Stomach (tissue), 9 donors: ENCODE measurements around the gene KRT17. TPM values are rescaled to one million over a fixed set of nuclear protein-coding genes. Genes with fewer than 3 reads are reported as not detected.
"Not testable (repeated sequence)": the region's sequence is repeated elsewhere in the genome, so short reads cannot be mapped to it uniquely, and the experiment has no call there.

ENCODE experiments used
- DNase-seq, 2 donors: peaks; one replicate each; pipeline versions ENCODE4 v3.0.0 to v3.0.0-alpha.2; 2013 to 2019
- H3K27ac ChIP-seq, 5 donors: fragments of 200-600 bp in 4 of 5; sonication (generic) in 4 of 5; one replicate each; pipeline ENCODE4 v1.5.1; 2013 to 2019; ENCODE audit warnings: mild to moderate bottlenecking in 1 of 5, moderate library complexity in 1 of 5
- H3K27me3 ChIP-seq, 3 donors: fragments of 200-600 bp; sonication (generic); one replicate each; pipeline ENCODE4 v1.5.1; 2017 to 2019; ENCODE audit warnings: mixed run types in 1 of 3
- H3K36me3 ChIP-seq, 4 donors: fragments of 200-600 bp; sonication (generic); 1 replicate in 3 of 4; 2 replicates in 1 of 4; pipeline ENCODE4 v1.5.1; 2016 to 2019
- H3K4me1 ChIP-seq, 4 donors: fragments of 200-600 bp; sonication (generic); one replicate each; pipeline ENCODE4 v1.5.1; 2016 to 2019
- H3K4me3 ChIP-seq, 4 donors: fragments of 200-600 bp; sonication (generic) in 3 of 4; one replicate each; pipeline ENCODE4 v1.5.1; 2016 to 2019; ENCODE audit warnings: mild to moderate bottlenecking in 1 of 4
- H3K9me3 ChIP-seq, 4 donors: fragments of 200-600 bp; sonication (generic); one replicate each; pipeline ENCODE4 v1.5.1; 2016 to 2019
- CTCF ChIP-seq, 7 experiments: fragments of 450-650 bp in 4 of 7; fragments of 200-600 bp in 3 of 7; sonication (generic) in 3 of 7; IDR thresholded peaks; one replicate each; pipeline ENCODE4 v1.5.1; 2016 to 2019; ENCODE audit warnings: antibody characterized with exemption in 7 of 7, control low read depth in 2 of 7, mild to moderate bottlenecking in 1 of 7
- EP300 ChIP-seq: sonication (generic); formaldehyde crosslinking; IDR thresholded peaks from one replicate; pipeline ENCODE4 v1.6.1; 2017; ENCODE audit warnings: antibody characterized with exemption
- POLR2A ChIP-seq, 4 donors: fragments of 450-650 bp; IDR thresholded peaks; one replicate each; pipeline ENCODE4 v1.6.1; 2016; ENCODE audit warnings: antibody characterized with exemption in 4 of 4, control low read depth in 2 of 4, mild to moderate bottlenecking in 1 of 4, moderate library complexity in 1 of 4
- POLR2AphosphoS5 ChIP-seq, 3 donors: sonication (generic); formaldehyde crosslinking; IDR thresholded peaks; one replicate each; pipeline ENCODE4 v1.6.1; 2016; ENCODE audit warnings: antibody characterized with exemption in 3 of 3
- WGBS, 5 donors: extraction: QIAGEN DNeasy Blood & Tissue Kit in 3 of 5; methylation state at CpG; one replicate each; pipeline versions ENCODE4 v1.1.5 to v1.1.7; 2013 to 2018; 5-methylcytosine and 5-hydroxymethylcytosine counted together
- intact Hi-C: fragments of 100-400 bp; cut with DNase I; formaldehyde crosslinking; loops from one replicate; pipeline ENCODE4 v1.15.1; 2023; ENCODE audit warnings: low total_unique reads
- polyA plus RNA-seq, 3 donors: library from polyadenylated mRNA; stranded (reverse); fragments of 200-250 nt; gene quantifications; one replicate each; pipeline ENCODE4 v1.2.3, GENCODE V29; 2013
- total RNA-seq, 5 donors: library from RNA; depleted of rRNA; stranded (reverse); fragments of >200 nt; gene quantifications; one replicate each; pipeline versions ENCODE4 v1.1.0 to v1.2.3, GENCODE V29; 2014 to 2016
- donor health status: healthy with polysubstance abuse.
- donor health status: Bipolar disorder and iron deficiency.
- donor health status: healthy.

The KRT17 gene
- total and polyA plus RNA-seq, 8 donors, result 1.6 to 14.2 (median 6.0) TPM; not detected in 1

- intact Hi-C loops, result no loop called here
- peaks cover 0 to 33% (median 0%) of the 10 kb centered on the region in 3 donors for H3K27me3 ChIP-seq
Observed at GRCh38 chr17:41588126-41588810, 36.1 kb downstream of the KRT17 start.

GRCh38 chr17:41586863-41587495 lies 37.4 kb downstream of the KRT17 start, which contains the start of gene KRT14:
KRT14 (minus strand) TSS chr17:41586895; CDS start chr17:41586834, 61 bp downstream.
- WGBS, 5 donors, result 72 to 87% (median 77%) methylated on average over 14 to 15 of the region's 15 CpGs
- Histone ChIP-seq H3K9me3 (no peaks in the 10 kb centered on the region), H3K27me3 (peaks cover 0 to 29% (median 0%) of the 10 kb centered on the region in 3 donors), H3K27ac (no peak within 1 kb of the TSS), H3K4me1 (no peaks in the 10 kb centered on the region), H3K36me3 (no peaks in the 10 kb centered on the region), H3K4me3 (no peak within 1 kb of the TSS)
- intact Hi-C loops, result no loop called here
- TF ChIP-seq EP300 (no peak), POLR2A (IDR thresholded peaks at IDR 0.05) (no peak), POLR2AphosphoS5 (IDR thresholded peaks at IDR 0.05) (no peak), CTCF (IDR thresholded peaks at IDR 0.05) (no peak)
- no peak for DNase-seq

More at GRCh38 chr17:41588126-41588810, 36.1 kb downstream of the KRT17 start:
- WGBS, 5 donors, result 61 to 78% (median 68%) methylated on average over 4 to 8 of the region's 8 CpGs
- no peak for DNase-seq
- no peaks in the 10 kb centered on the region for H3K36me3 ChIP-seq
- H3K4me1 ChIP-seq, result no peaks in the 10 kb centered on the region
- no peaks in the 10 kb centered on the region for H3K9me3 ChIP-seq
- H3K27ac ChIP-seq, result no peak overlapping the region
- H3K4me3 ChIP-seq, result no peak overlapping the region
- no peak for TF ChIP-seq EP300
- no peak for TF ChIP-seq CTCF (IDR thresholded peaks at IDR 0.05)
- TF ChIP-seq POLR2AphosphoS5 (IDR thresholded peaks at IDR 0.05), result no peak
- no peak for TF ChIP-seq POLR2A (IDR thresholded peaks at IDR 0.05)

GRCh38 chr17:41585301-41586056 lies 38.9 kb downstream of the KRT17 start:
- H3K9me3 ChIP-seq, result no peaks in the 10 kb centered on the region
- no peak overlapping the region for H3K27ac ChIP-seq
- H3K36me3 ChIP-seq, result no peaks in the 10 kb centered on the region
- H3K4me1 ChIP-seq, result no peaks in the 10 kb centered on the region
- no peak overlapping the region for H3K4me3 ChIP-seq
- TF ChIP-seq CTCF (IDR thresholded peaks at IDR 0.05) (no peak), EP300 (no peak), POLR2AphosphoS5 (IDR thresholded peaks at IDR 0.05) (no peak), POLR2A (IDR thresholded peaks at IDR 0.05) (no peak)
- intact Hi-C loops, result no loop called here
- H3K27me3 ChIP-seq, result peaks cover 0 to 21% (median 0%) of the 10 kb centered on the region in 3 donors
- WGBS, 5 donors, result 65 to 80% (median 77%) methylated on average over 5 of the region's 5 CpGs
- DNase-seq, result no peak

GRCh38 chr17:41584331-41584927 lies 39.9 kb downstream of the KRT17 start:
- H3K9me3 ChIP-seq, H3K36me3 ChIP-seq, H3K4me3 ChIP-seq, H3K27ac ChIP-seq, H3K4me1 ChIP-seq, DNase-seq, intact Hi-C loops: not testable (repeated sequence)
- 69 to 77% (median 70%) methylated on average over 8 of the region's 8 CpGs for WGBS, 5 donors
- H3K27me3 ChIP-seq, result peaks cover 0 to 25% (median 0%) of the 10 kb centered on the region in 3 donors
